ENCODE measurements around the gene SPATA3. TPM values are rescaled to one million over a fixed set of nuclear protein-coding genes. Genes with fewer than 3 reads are reported as not detected.
A peak's percentile ranks its signal among the peaks of the same experiment; 100 is the strongest.

SPATA3 gene
- total and polyA plus RNA-seq, 2 of the 8 experiments (the other 6 are each of a cell fraction or from before 2014, with no cell fraction given): not detected

GRCh38 chr2:231052494-231053451 is 56.9 kb downstream of the SPATA3 start (continued):
- TF ChIP-seq NRF1 (IDR thresholded peaks at IDR 0.05; ENCODE audit: low read depth, low read length): no peak
- TF ChIP-seq TAF1 (IDR thresholded peaks at IDR 0.05; ENCODE audit: low read depth, low read length): peak; percentile 51; the same call in 1 of the 2 replicates
- no peak for TF ChIP-seq HDAC2 (IDR thresholded peaks at IDR 0.05; ENCODE audit: borderline replicate concordance in 1 of 2, low read depth in 2 of 2, low read length in 2 of 2)
- TF ChIP-seq RFX5 (IDR thresholded peaks at IDR 0.05; ENCODE audit: borderline replicate concordance, low read depth, low read length): no peak
- TF ChIP-seq, protein P1, sequence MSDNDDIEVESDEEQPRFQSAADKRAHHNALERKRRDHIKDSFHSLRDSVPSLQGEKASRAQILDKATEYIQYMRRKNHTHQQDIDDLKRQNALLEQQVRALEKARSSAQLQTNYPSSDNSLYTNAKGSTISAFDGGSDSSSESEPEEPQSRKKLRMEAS (IDR thresholded peaks at IDR 0.05): peak; percentile 88
- no peak for TF ChIP-seq RNF2 (IDR thresholded peaks at IDR 0.05; ENCODE audit: borderline replicate concordance, low read depth, low read length, missing control alignments, poor library complexity, severe bottlenecking)
- TF ChIP-seq CBX5 (IDR thresholded peaks at IDR 0.05; ENCODE audit: low read depth, low read length): no peak
- TF ChIP-seq SP2 (IDR thresholded peaks at IDR 0.05; ENCODE audit: low read length): no peak
- no peak; the same call in 1 of the 2 replicates for TF ChIP-seq RBBP5 (IDR thresholded peaks at IDR 0.05; ENCODE audit: borderline replicate concordance, low read depth, low read length)
- peak; percentile 54; the same call in 1 of the 2 replicates for TF ChIP-seq PHF8 (conservative IDR thresholded peaks at IDR 0.05; ENCODE audit: low read depth, low read length)
- peak; percentile 3; the same call in 1 of the 2 replicates for TF ChIP-seq TEAD4 (IDR thresholded peaks at IDR 0.05; ENCODE audit: low read depth, low read length)
- TF ChIP-seq CEBPB (IDR thresholded peaks at IDR 0.05; ENCODE audit: low read depth, low read length): no peak
- no peak for TF ChIP-seq SIN3A (conservative IDR thresholded peaks at IDR 0.05 in 1 of 2, IDR thresholded peaks at IDR 0.05 in 1 of 2; ENCODE audit: low read depth in 1 of 2, low read length in 2 of 2)
- TF ChIP-seq USF2 (IDR thresholded peaks at IDR 0.05; ENCODE audit: low read length): no peak
- no peak for TF ChIP-seq SRF (IDR thresholded peaks at IDR 0.05; ENCODE audit: low read depth, low read length)
- no peak for TF ChIP-seq YY1 (IDR thresholded peaks at IDR 0.05; ENCODE audit: low read depth, low read length)
- no peak for TF ChIP-seq SIX5 (IDR thresholded peaks at IDR 0.05; ENCODE audit: low read depth, low read length)
- TF ChIP-seq FOSL1 (IDR thresholded peaks at IDR 0.05; ENCODE audit: insufficient read depth, low read depth, low read length): no peak
- TF ChIP-seq, protein P2, sequence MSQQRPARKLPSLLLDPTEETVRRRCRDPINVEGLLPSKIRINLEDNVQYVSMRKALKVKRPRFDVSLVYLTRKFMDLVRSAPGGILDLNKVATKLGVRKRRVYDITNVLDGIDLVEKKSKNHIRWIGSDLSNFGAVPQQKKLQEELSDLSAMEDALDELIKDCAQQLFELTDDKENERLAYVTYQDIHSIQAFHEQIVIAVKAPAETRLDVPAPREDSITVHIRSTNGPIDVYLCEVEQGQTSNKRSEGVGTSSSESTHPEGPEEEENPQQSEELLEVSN (IDR thresholded peaks at IDR 0.05): peak; percentile 97
- TF ChIP-seq BRCA1 (IDR thresholded peaks at IDR 0.05; ENCODE audit: low read depth, low read length): no peak
- no peak for TF ChIP-seq MAFK (IDR thresholded peaks at IDR 0.05; ENCODE audit: low read depth, low read length)
